ENCODE measurements around the gene CCNG2. TPM values are rescaled to one million over a fixed set of nuclear protein-coding genes. Genes with fewer than 3 reads are reported as not detected.

CCNG2 gene
- total RNA-seq, 5 donors from 2014 or later (not counting 1 experiment from before 2014, with no cell fraction given) = 18.9 to 25.5 (median 23.0) TPM

- H3K4me1 Mint-ChIP-seq = peaks cover 15 to 19% (median 17%) of the 10 kb centered on the region in 3 donors
- no peak for ATAC-seq (replicated peaks in 1 of 4)
- no peak for DNase-seq
- no peaks in the 10 kb centered on the region for H3K9me3 ChIP-seq
- H3K27me3 Mint-ChIP-seq = no peaks in the 10 kb centered on the region
- H3K27ac Mint-ChIP-seq = no peak overlapping the region
- no peaks in the 10 kb centered on the region for H3K9me3 Mint-ChIP-seq
- peaks cover 4 to 20% of the 10 kb centered on the region in 2 experiments for H3K4me1 ChIP-seq (ENCODE audit: control insufficient read depth in 1 of 2, extremely low read depth in 1 of 2, insufficient read depth in 2 of 2, low read length in 2 of 2)
- H3K27ac ChIP-seq (ENCODE audit: low read length) = peak overlapping the region; percentile 2
- H3K4me3 ChIP-seq (ENCODE audit: control insufficient read depth in 1 of 2, extremely low read depth in 1 of 2, low read length in 1 of 2) = no peak overlapping the region
- no peaks in the 10 kb centered on the region for H3K36me3 Mint-ChIP-seq
- H3K4me3 Mint-ChIP-seq = no peak overlapping the region
- H3K27me3 ChIP-seq (replicated peaks in 1 of 2; ENCODE audit: control insufficient read depth in 2 of 2, extremely low read depth in 1 of 2, insufficient read depth in 2 of 2, low read length in 1 of 2) = no peaks in the 10 kb centered on the region
- WGBS (ENCODE audit: insufficient coverage) = no CpG with 5 or more reads among the region's 3 CpGs
- ChIA-PET POLR2A (interaction anchor here in 1 of 2 donors (1.0 kb wide), 1 partner anchor 12 kb away, joined by 4 read pairs; no protein-coding TSS in a partner anchor), CTCF (no interaction called here)
- no peaks in the 10 kb centered on the region for H3K36me3 ChIP-seq (ENCODE audit: control insufficient read depth in 2 of 2, extremely low read depth in 1 of 2, insufficient read depth in 1 of 2, low read length in 1 of 2)
These were observed 13.9 kb upstream of the CCNG2 start for GRCh38 chr4:77143091-77143490.

GRCh38 chr4:77145842-77146185 lies 11.2 kb upstream of the CCNG2 start:
- Histone ChIP-seq H3K27ac (ENCODE audit: low read length) (peak overlapping the region; percentile 23), H3K9me3 (no peaks in the 10 kb centered on the region), H3K27me3 (replicated peaks in 1 of 2; ENCODE audit: control insufficient read depth in 2 of 2, extremely low read depth in 1 of 2, insufficient read depth in 2 of 2, low read length in 1 of 2) (peaks cover 0 to 3% of the 10 kb centered on the region in 2 experiments), H3K36me3 (ENCODE audit: control insufficient read depth in 2 of 2, extremely low read depth in 1 of 2, insufficient read depth in 1 of 2, low read length in 1 of 2) (no peaks in the 10 kb centered on the region), H3K4me3 (ENCODE audit: control insufficient read depth in 1 of 2, extremely low read depth in 1 of 2, low read length in 1 of 2) (no peak overlapping the region), H3K4me1 (ENCODE audit: control insufficient read depth in 1 of 2, extremely low read depth in 1 of 2, insufficient read depth in 2 of 2, low read length in 2 of 2) (peaks cover 4 to 20% of the 10 kb centered on the region in 2 experiments)
- Mint-ChIP-seq H3K27me3 (no peaks in the 10 kb centered on the region), H3K4me3 (peak overlapping the region in 1 of 3 donors; percentile 11), H3K27ac (peak overlapping the region; percentile 59 to 73), H3K9me3 (no peaks in the 10 kb centered on the region), H3K36me3 (no peaks in the 10 kb centered on the region), H3K4me1 (peaks cover 15 to 19% (median 17%) of the 10 kb centered on the region in 3 donors)
- no CpG with 5 or more reads among the region's 1 CpG for WGBS (ENCODE audit: insufficient coverage)
- peak in 1 of 35 experiments; percentile 21 for DNase-seq
- ChIA-PET POLR2A (interaction anchor here (0.5 to 0.6 kb wide), 2 partner anchors 14 to 67 kb away, joined by 4 to 5 read pairs; no protein-coding TSS in a partner anchor), CTCF (interaction anchor here (0.6 kb wide), 2 partner anchors 48 to 115 kb away, joined by 3 to 4 read pairs; no protein-coding TSS in a partner anchor)
- ATAC-seq (replicated peaks in 1 of 4) = peak in 3 of 4 experiments; percentile 57 to 78 (median 62)

GRCh38 chr4:77146186-77147078 lies 10.6 kb upstream of the CCNG2 start:
- POLR2A ChIA-PET = interaction anchor here (0.5 to 0.6 kb wide), 2 partner anchors 13 to 68 kb away, joined by 4 to 5 read pairs; no protein-coding TSS in a partner anchor
- no peak for DNase-seq
- Histone ChIP-seq H3K4me3 (ENCODE audit: control insufficient read depth in 1 of 2, extremely low read depth in 1 of 2, low read length in 1 of 2) (no peak overlapping the region), H3K36me3 (ENCODE audit: control insufficient read depth in 2 of 2, extremely low read depth in 1 of 2, insufficient read depth in 1 of 2, low read length in 1 of 2) (no peaks in the 10 kb centered on the region), H3K4me1 (ENCODE audit: control insufficient read depth in 1 of 2, extremely low read depth in 1 of 2, insufficient read depth in 2 of 2, low read length in 2 of 2) (peaks cover 4 to 20% of the 10 kb centered on the region in 2 experiments), H3K9me3 (no peaks in the 10 kb centered on the region), H3K27me3 (replicated peaks in 1 of 2; ENCODE audit: control insufficient read depth in 2 of 2, extremely low read depth in 1 of 2, insufficient read depth in 2 of 2, low read length in 1 of 2) (peaks cover 0 to 6% of the 10 kb centered on the region in 2 experiments), H3K27ac (ENCODE audit: low read length) (peak overlapping the region; percentile 23)
- peaks cover 15 to 19% (median 17%) of the 10 kb centered on the region in 3 donors for H3K4me1 Mint-ChIP-seq
- H3K36me3 Mint-ChIP-seq = no peaks in the 10 kb centered on the region
- H3K27me3 Mint-ChIP-seq = no peaks in the 10 kb centered on the region
- CTCF ChIA-PET = interaction anchor here in 1 of 2 donors (0.6 kb wide), 1 partner anchor 48 kb away, joined by 3 read pairs; no protein-coding TSS in a partner anchor
- ATAC-seq (replicated peaks in 1 of 4) = peak; percentile 40 to 71 (median 60)
- H3K27ac Mint-ChIP-seq = peak overlapping the region; percentile 59 to 73
- peak overlapping the region in 1 of 3 donors; percentile 11 for H3K4me3 Mint-ChIP-seq
- no peaks in the 10 kb centered on the region for H3K9me3 Mint-ChIP-seq
- WGBS (ENCODE audit: insufficient coverage) = 80% methylated on average over 2 of the region's 3 CpGs

GRCh38 chr4:77147079-77147782 lies 9.8 kb upstream of the CCNG2 start:
- no peak for ATAC-seq (replicated peaks in 1 of 4)
- no peaks in the 10 kb centered on the region for H3K9me3 ChIP-seq
- ChIA-PET CTCF (no interaction called here), POLR2A (interaction anchor here in 1 of 2 donors (0.6 kb wide), 1 partner anchor 58 kb away, joined by 4 read pairs; no protein-coding TSS in a partner anchor)
- no peaks in the 10 kb centered on the region for H3K27me3 Mint-ChIP-seq
- H3K36me3 Mint-ChIP-seq = no peaks in the 10 kb centered on the region
- peak overlapping the region; percentile 40 to 73 for H3K27ac Mint-ChIP-seq
- H3K4me3 Mint-ChIP-seq = no peak overlapping the region
- H3K36me3 ChIP-seq (ENCODE audit: control insufficient read depth in 2 of 2, extremely low read depth in 1 of 2, insufficient read depth in 1 of 2, low read length in 1 of 2) = no peaks in the 10 kb centered on the region
- peaks cover 4 to 22% of the 10 kb centered on the region in 2 experiments for H3K4me1 ChIP-seq (ENCODE audit: control insufficient read depth in 1 of 2, extremely low read depth in 1 of 2, insufficient read depth in 2 of 2, low read length in 2 of 2)
- H3K4me1 Mint-ChIP-seq = peaks cover 15 to 19% (median 17%) of the 10 kb centered on the region in 3 donors
- no peaks in the 10 kb centered on the region for H3K9me3 Mint-ChIP-seq
- no peak overlapping the region for H3K4me3 ChIP-seq (ENCODE audit: control insufficient read depth in 1 of 2, extremely low read depth in 1 of 2, low read length in 1 of 2)
- DNase-seq = no peak
- H3K27ac ChIP-seq (ENCODE audit: low read length) = no peak overlapping the region
- no CpG with 5 or more reads among the region's 5 CpGs for WGBS (ENCODE audit: insufficient coverage)
- H3K27me3 ChIP-seq (replicated peaks in 1 of 2; ENCODE audit: control insufficient read depth in 2 of 2, extremely low read depth in 1 of 2, insufficient read depth in 2 of 2, low read length in 1 of 2) = peaks cover 0 to 6% of the 10 kb centered on the region in 2 experiments

- peaks cover 15 to 23% (median 19%) of the 10 kb centered on the region in 3 donors for H3K4me1 Mint-ChIP-seq
- WGBS (ENCODE audit: insufficient coverage) = no CpG with 5 or more reads among the region's 2 CpGs
- no peaks in the 10 kb centered on the region for H3K36me3 Mint-ChIP-seq
- DNase-seq = no peak
- Histone ChIP-seq H3K27ac (ENCODE audit: low read length) (no peak overlapping the region), H3K27me3 (replicated peaks in 1 of 2; ENCODE audit: control insufficient read depth in 2 of 2, extremely low read depth in 1 of 2, insufficient read depth in 2 of 2, low read length in 1 of 2) (peaks cover 0 to 6% of the 10 kb centered on the region in 2 experiments), H3K36me3 (ENCODE audit: control insufficient read depth in 2 of 2, extremely low read depth in 1 of 2, insufficient read depth in 1 of 2, low read length in 1 of 2) (no peaks in the 10 kb centered on the region), H3K4me1 (ENCODE audit: control insufficient read depth in 1 of 2, extremely low read depth in 1 of 2, insufficient read depth in 2 of 2, low read length in 2 of 2) (peaks cover 5 to 28% of the 10 kb centered on the region in 2 experiments), H3K9me3 (no peaks in the 10 kb centered on the region), H3K4me3 (ENCODE audit: control insufficient read depth in 1 of 2, extremely low read depth in 1 of 2, low read length in 1 of 2) (no peak overlapping the region)
- ATAC-seq (replicated peaks in 1 of 4) = no peak
- H3K9me3 Mint-ChIP-seq = no peaks in the 10 kb centered on the region
- ChIA-PET CTCF (interaction anchor here in 1 of 2 donors (0.5 to 0.6 kb wide), 2 partner anchors 54 to 73 kb away, joined by 3 read pairs; no protein-coding TSS in a partner anchor), POLR2A (no interaction called here)
- H3K27me3 Mint-ChIP-seq = no peaks in the 10 kb centered on the region
- H3K4me3 Mint-ChIP-seq = no peak overlapping the region
- no peak overlapping the region for H3K27ac Mint-ChIP-seq
These were observed 8.9 kb upstream of the CCNG2 start for GRCh38 chr4:77148078-77148477.

- no peaks in the 10 kb centered on the region for H3K36me3 Mint-ChIP-seq
- no peak overlapping the region for H3K27ac Mint-ChIP-seq
- H3K27me3 Mint-ChIP-seq = no peaks in the 10 kb centered on the region
- no peak for ATAC-seq (replicated peaks in 1 of 4)
- Histone ChIP-seq H3K4me1 (ENCODE audit: control insufficient read depth in 1 of 2, extremely low read depth in 1 of 2, insufficient read depth in 2 of 2, low read length in 2 of 2) (peaks cover 8 to 35% of the 10 kb centered on the region in 2 experiments), H3K27ac (ENCODE audit: low read length) (no peak overlapping the region), H3K9me3 (no peaks in the 10 kb centered on the region), H3K36me3 (ENCODE audit: control insufficient read depth in 2 of 2, extremely low read depth in 1 of 2, insufficient read depth in 1 of 2, low read length in 1 of 2) (no peaks in the 10 kb centered on the region), H3K4me3 (ENCODE audit: control insufficient read depth in 1 of 2, extremely low read depth in 1 of 2, low read length in 1 of 2) (no peak overlapping the region), H3K27me3 (replicated peaks in 1 of 2; ENCODE audit: control insufficient read depth in 2 of 2, extremely low read depth in 1 of 2, insufficient read depth in 2 of 2, low read length in 1 of 2) (peaks cover 0 to 6% of the 10 kb centered on the region in 2 experiments)
- WGBS (ENCODE audit: insufficient coverage) = no CpG with 5 or more reads among the region's 1 CpG
- ChIA-PET POLR2A (no interaction called here), CTCF (no interaction called here)
- DNase-seq = no peak
- no peak overlapping the region for H3K4me3 Mint-ChIP-seq
- H3K4me1 Mint-ChIP-seq = peaks cover 17 to 32% (median 22%) of the 10 kb centered on the region in 3 donors
- no peaks in the 10 kb centered on the region for H3K9me3 Mint-ChIP-seq
These were observed 7.2 kb upstream of the CCNG2 start for GRCh38 chr4:77149789-77150188.

Data from T-cell (primary cell).